Thymus (tissue), 11 donors: Measurements from ENCODE around the gene WFDC6. TPM values are rescaled to one million over a fixed set of nuclear protein-coding genes. Genes with fewer than 3 reads are reported as not detected.

Experiments used
- DNase-seq, 9 donors: peaks; one replicate each; pipeline ENCODE4 v3.0.0-alpha.2; 2013; ENCODE audit warnings: low spot score in 9 of 9, low read depth in 6 of 9, missing footprints in 1 of 9
- H3K27ac ChIP-seq, 2 donors: one replicate each; pipeline ENCODE4 v1.5.1; 2013; ENCODE audit warnings: control low read depth in 1 of 2, low read depth in 1 of 2, low read length in 1 of 2, mild to moderate bottlenecking in 1 of 2, moderate library complexity in 1 of 2
- H3K27me3 ChIP-seq, 2 donors: one replicate each; pipeline ENCODE4 v1.5.1; 2013; ENCODE audit warnings: low read length in 1 of 2; ENCODE audit not compliant: control insufficient read depth in 2 of 2, insufficient read depth in 1 of 2
- H3K36me3 ChIP-seq, 2 donors: one replicate each; pipeline ENCODE4 v1.5.1; 2013; ENCODE audit warnings: low read length in 1 of 2, mild to moderate bottlenecking in 1 of 2, moderate library complexity in 1 of 2; ENCODE audit not compliant: control insufficient read depth in 2 of 2, insufficient read depth in 2 of 2
- H3K4me1 ChIP-seq, 2 donors: one replicate each; pipeline ENCODE4 v1.5.1; 2013; ENCODE audit warnings: low read length in 2 of 2; ENCODE audit not compliant: control insufficient read depth in 2 of 2, insufficient read depth in 2 of 2
- H3K4me3 ChIP-seq, 2 donors: one replicate each; pipeline ENCODE4 v1.5.1; 2013; ENCODE audit warnings: low read length in 2 of 2, control low read depth in 1 of 2, mild to moderate bottlenecking in 1 of 2
- H3K9me3 ChIP-seq, 2 donors: one replicate each; pipeline ENCODE4 v1.5.1; 2013; ENCODE audit warnings: low read length in 1 of 2, mild to moderate bottlenecking in 1 of 2; ENCODE audit not compliant: control insufficient read depth in 2 of 2, insufficient read depth in 1 of 2
- WGBS: extraction: QIAGEN DNeasy Blood & Tissue Kit; methylation state at CpG from one replicate; pipeline ENCODE4 v1.1.7; 2013; 5-methylcytosine and 5-hydroxymethylcytosine counted together
- polyA plus RNA-seq: library from polyadenylated mRNA; stranded (reverse); fragments of 200-250 nt; gene quantifications from one replicate; pipeline ENCODE4 v1.2.3, GENCODE V29; 2013
- total RNA-seq: library from RNA; stranded (reverse); fragments of 120-200 nt; gene quantifications from one replicate; pipeline ENCODE4 v1.2.4, GENCODE V29; 2013
- donor health status: healthy.

Gene WFDC6
- total and polyA plus RNA-seq, 2 donors, result 0.27 TPM; not detected in 1

- no peaks in the 10 kb centered on the region for H3K27me3 ChIP-seq
- H3K9me3 ChIP-seq, result no peaks in the 10 kb centered on the region
- DNase-seq, result no peak
- H3K27ac ChIP-seq, result no peak overlapping the region
- no peak overlapping the region for H3K4me3 ChIP-seq
- WGBS, result 70% methylated on average over 7 of the region's 7 CpGs
- H3K36me3 ChIP-seq, result no peaks in the 10 kb centered on the region
- H3K4me1 ChIP-seq, result no peaks in the 10 kb centered on the region
Observed at GRCh38 chr20:45538209-45538799, 978 bp downstream of the WFDC6 start.

- no peak overlapping the region for H3K27ac ChIP-seq
- H3K27me3 ChIP-seq, result no peaks in the 10 kb centered on the region
- H3K9me3 ChIP-seq, result no peaks in the 10 kb centered on the region
- DNase-seq, result no peak
- H3K36me3 ChIP-seq, result no peaks in the 10 kb centered on the region
- 83% methylated on average over 4 of the region's 4 CpGs for WGBS
- H3K4me3 ChIP-seq, result no peak overlapping the region
- H3K4me1 ChIP-seq, result no peaks in the 10 kb centered on the region
Observed at GRCh38 chr20:45527294-45527693, 12.0 kb downstream of the WFDC6 start.

GRCh38 chr20:45523821-45524220 is 15.5 kb downstream of the WFDC6 start:
- Histone ChIP-seq H3K27ac (no peak overlapping the region), H3K4me1 (no peaks in the 10 kb centered on the region), H3K36me3 (no peaks in the 10 kb centered on the region), H3K4me3 (no peak overlapping the region), H3K9me3 (no peaks in the 10 kb centered on the region), H3K27me3 (no peaks in the 10 kb centered on the region)
- DNase-seq, result no peak
- WGBS, result 87% methylated on average over 1 of the region's 1 CpG

- H3K4me1 ChIP-seq, result no peaks in the 10 kb centered on the region
- H3K27ac ChIP-seq, result no peak overlapping the region
- no peaks in the 10 kb centered on the region for H3K9me3 ChIP-seq
- no peaks in the 10 kb centered on the region for H3K27me3 ChIP-seq
- 83% methylated on average over 2 of the region's 2 CpGs for WGBS
- no peak for DNase-seq
- H3K36me3 ChIP-seq, result no peaks in the 10 kb centered on the region
- H3K4me3 ChIP-seq, result no peak overlapping the region
Observed at GRCh38 chr20:45518282-45518681, 21.0 kb downstream of the WFDC6 start.

GRCh38 chr20:45515147-45515913 is 24.0 kb downstream of the WFDC6 start, which contains the start of gene SPINT3:
SPINT3 (minus strand) TSS chr20:45515622; CDS start chr20:45515608, 14 bp downstream.
- Histone ChIP-seq H3K36me3 (no peaks in the 10 kb centered on the region), H3K27ac (no peak within 1 kb of the TSS), H3K4me1 (no peaks in the 10 kb centered on the region), H3K4me3 (no peak within 1 kb of the TSS), H3K9me3 (no peaks in the 10 kb centered on the region), H3K27me3 (no peaks in the 10 kb centered on the region)
- no peak for DNase-seq
- 74% methylated on average over 5 of the region's 5 CpGs for WGBS

GRCh38 chr20:45510242-45510862 is 28.9 kb downstream of the WFDC6 start:
- H3K4me3 ChIP-seq, result no peak overlapping the region
- WGBS, result 88% methylated on average over 5 of the region's 5 CpGs
- no peaks in the 10 kb centered on the region for H3K36me3 ChIP-seq
- H3K27me3 ChIP-seq, result no peaks in the 10 kb centered on the region
- no peaks in the 10 kb centered on the region for H3K4me1 ChIP-seq
- no peak overlapping the region for H3K27ac ChIP-seq
- DNase-seq, result no peak
- H3K9me3 ChIP-seq, result no peaks in the 10 kb centered on the region

- Histone ChIP-seq H3K27me3 (no peaks in the 10 kb centered on the region), H3K4me3 (no peak overlapping the region), H3K4me1 (no peaks in the 10 kb centered on the region), H3K9me3 (no peaks in the 10 kb centered on the region), H3K36me3 (no peaks in the 10 kb centered on the region), H3K27ac (no peak overlapping the region)
- DNase-seq, result no peak
- WGBS, result 89% methylated on average over 4 of the region's 4 CpGs
Observed at GRCh38 chr20:45509091-45509490, 30.2 kb downstream of the WFDC6 start.

- H3K4me1 ChIP-seq, result no peaks in the 10 kb centered on the region
- no peak for DNase-seq
- H3K27me3 ChIP-seq, result no peaks in the 10 kb centered on the region
- no peaks in the 10 kb centered on the region for H3K36me3 ChIP-seq
- 84% methylated on average over 7 of the region's 7 CpGs for WGBS
- no peak overlapping the region for H3K4me3 ChIP-seq
- H3K9me3 ChIP-seq, result peaks cover 0 to under 1% of the 10 kb centered on the region in 2 donors
- H3K27ac ChIP-seq, result no peak overlapping the region
Observed at GRCh38 chr20:45508068-45508886, 31.0 kb downstream of the WFDC6 start.
